SK-N-SH (cell line): ENCODE data around the gene CORO6. TPM values are rescaled to one million over a fixed set of nuclear protein-coding genes. Genes with fewer than 3 reads are reported as not detected.

ENCODE experiments used
- CTCF ChIA-PET: fragments of 300-600, 350-600 bp; formaldehyde crosslinking; extraction: SDS; loops from one replicate; lab custom pipeline; 2021; lab: Yijun Ruan, JAX
- POLR2A ChIA-PET: fragments of 350-600 bp; sonication (Branson Sonifier 250); formaldehyde crosslinking; extraction: SDS; loops from one replicate; lab custom pipeline; 2020; ENCODE audit warnings: antibody characterized with exemption, inconsistent platforms; lab: Yijun Ruan, JAX
- DNase-seq: peaks from one replicate; pipeline ENCODE4 v3.0.0; 2012
- H2AFZ ChIP-seq: fragments of 200-600 bp; sonication (generic); 2 replicates; pipeline ENCODE4 v1.8.1; 2016; ENCODE audit warnings: antibody characterized with exemption, mild to moderate bottlenecking, low read depth
- H3F3A ChIP-seq: fragments of 200-600 bp; sonication (generic); replicated peaks from 2 replicates; pipeline ENCODE3; 2016; ENCODE audit warnings: antibody characterized with exemption, mild to moderate bottlenecking; ENCODE audit not compliant: insufficient read depth
- H3K27ac ChIP-seq, 2 experiments: fragments of 200-500 bp in 1 of 2; fragments of 200-600 bp in 1 of 2; sonication (Bioruptor generic) in 1 of 2; sonication (generic), shearing (Covaris generic) in 1 of 2; 2 replicates each; pipeline versions ENCODE4 v1.5.1 to v1.6.1; 2014 to 2016; ENCODE audit warnings: low read depth in 2 of 2, inconsistent platforms in 1 of 2, low read length in 1 of 2, mild to moderate bottlenecking in 1 of 2, mixed read lengths in 1 of 2
- H3K27me3 ChIP-seq: fragments of 200-600 bp; sonication (generic), shearing (Covaris generic); 2 replicates; pipeline ENCODE4 v1.6.1; 2016; ENCODE audit warnings: mixed run types; ENCODE audit not compliant: insufficient read depth
- H3K36me3 ChIP-seq, 2 experiments: fragments of 200-500 bp in 1 of 2; fragments of 200-600 bp in 1 of 2; sonication (Bioruptor generic) in 1 of 2; sonication (generic) in 1 of 2; replicated peaks in 1 of 2; 2 replicates each; pipeline versions ENCODE3 to v1.5.1; 2014 to 2016; ENCODE audit warnings: low read length in 1 of 2, mild to moderate bottlenecking in 1 of 2; ENCODE audit not compliant: insufficient read depth in 2 of 2, control insufficient read depth in 1 of 2
- H3K4me1 ChIP-seq, 2 experiments: fragments of 200-500 bp in 1 of 2; fragments of 200-600 bp in 1 of 2; sonication (Bioruptor generic) in 1 of 2; sonication (generic), shearing (Covaris generic) in 1 of 2; 2 replicates each; pipeline versions ENCODE4 v1.5.1 to v1.6.1; 2014 to 2016; ENCODE audit warnings: low read depth in 1 of 2, low read length in 1 of 2, mixed run types in 1 of 2; ENCODE audit not compliant: insufficient read depth in 2 of 2, control insufficient read depth in 1 of 2
- H3K4me2 ChIP-seq: fragments of 200-600 bp; sonication (generic), shearing (Covaris generic); 2 replicates; pipeline ENCODE4 v1.6.1; 2017; ENCODE audit warnings: mixed run types
- H3K4me3 ChIP-seq, 2 experiments: fragments of 200-500 bp in 1 of 2; fragments of 200-600 bp in 1 of 2; sonication (Bioruptor generic) in 1 of 2; sonication (generic), shearing (Covaris generic) in 1 of 2; 2 replicates each; pipeline versions ENCODE4 v1.5.1 to v1.8.1; 2014 to 2016; ENCODE audit warnings: low read depth in 2 of 2, inconsistent platforms in 1 of 2, low read length in 1 of 2, mild to moderate bottlenecking in 1 of 2, mixed read lengths in 1 of 2, moderate library complexity in 1 of 2
- H3K79me2 ChIP-seq: fragments of 200-600 bp; sonication (generic); 2 replicates; pipeline ENCODE4 v1.8.1; 2017; ENCODE audit warnings: mild to moderate bottlenecking; ENCODE audit not compliant: insufficient read depth
- H3K9ac ChIP-seq: fragments of 200-600 bp; sonication (generic); 2 replicates; pipeline ENCODE4 v1.6.1; 2017; ENCODE audit warnings: mixed run types
- H3K9me2 ChIP-seq: fragments of 200-600 bp; sonication (generic); 2 replicates; pipeline ENCODE4 v1.6.1; 2017; ENCODE audit warnings: mixed run types
- H3K9me3 ChIP-seq: fragments of 200-600 bp; sonication (generic); 2 replicates; pipeline ENCODE4 v1.6.1; 2017; ENCODE audit warnings: mixed run types, mild to moderate bottlenecking, moderate library complexity
- H4K20me1 ChIP-seq: fragments of 200-600 bp; sonication (generic); 2 replicates; pipeline ENCODE4 v1.6.1; 2017; ENCODE audit warnings: mild to moderate bottlenecking, mixed run types; ENCODE audit not compliant: insufficient read depth
- CHD2 ChIP-seq: fragments of 150-350 bp; IDR thresholded peaks from 2 replicates; pipeline ENCODE4 v1.6.1; 2018; ENCODE audit warnings: low read length; ENCODE audit not compliant: partially characterized antibody
- ELF1 ChIP-seq: IDR thresholded peaks from 2 replicates; pipeline ENCODE4 v1.4.0; 2012
- EP300 ChIP-seq, 2 experiments: IDR thresholded peaks; 2 replicates each; pipeline versions ENCODE4 v1.4.0 to v1.6.1; 2012; ENCODE audit warnings: borderline replicate concordance in 1 of 2, low read depth in 1 of 2, low read length in 1 of 2
- EZH2phosphoT487 ChIP-seq: fragments of 200-600 bp; sonication (generic); IDR thresholded peaks from 2 replicates; pipeline ENCODE4 v1.6.1; 2017; ENCODE audit warnings: low read depth, mixed run types, mild to moderate bottlenecking, antibody characterized with exemption, moderate library complexity, borderline replicate concordance
- FOSL2 ChIP-seq: IDR thresholded peaks from 2 replicates; pipeline ENCODE4 v1.4.0; 2012; ENCODE audit warnings: low read depth, mild to moderate bottlenecking, moderate library complexity, borderline replicate concordance
- FOXJ3 ChIP-seq: sonication (generic); formaldehyde crosslinking; IDR thresholded peaks from 2 replicates; pipeline ENCODE4 v1.5.1; 2020; ENCODE audit warnings: mild to moderate bottlenecking, missing genetic modification reagents
- GABPA ChIP-seq: IDR thresholded peaks from 2 replicates; pipeline ENCODE4 v1.4.0; 2012; ENCODE audit warnings: low read depth, mild to moderate bottlenecking
- JUND ChIP-seq: IDR thresholded peaks from 2 replicates; pipeline ENCODE4 v1.4.0; 2012
- MXI1 ChIP-seq: IDR thresholded peaks from 2 replicates; pipeline ENCODE4 v1.6.1; 2012; ENCODE audit warnings: mild to moderate bottlenecking, low read depth, low read length, improper control_type of control experiment
- NFIC ChIP-seq: IDR thresholded peaks from 2 replicates; pipeline ENCODE4 v1.4.0; 2012; ENCODE audit warnings: borderline replicate concordance
- NRF1 ChIP-seq: IDR thresholded peaks from 2 replicates; pipeline ENCODE4 v1.6.1; 2012; ENCODE audit warnings: low read depth, mild to moderate bottlenecking, low read length
- POLR2AphosphoS5 ChIP-seq: IDR thresholded peaks from 2 replicates; pipeline ENCODE4 v1.6.1; 2012; ENCODE audit warnings: low read depth, low read length
- RAD21 ChIP-seq: IDR thresholded peaks from 2 replicates; pipeline ENCODE4 v1.6.1; 2012; ENCODE audit warnings: mild to moderate bottlenecking, low read length
- RCOR1 ChIP-seq: fragments of 150-350 bp; IDR thresholded peaks from 2 replicates; pipeline ENCODE4 v1.6.1; 2017; ENCODE audit warnings: antibody characterized with exemption, low read length
- RFX5 ChIP-seq: IDR thresholded peaks from 2 replicates; pipeline ENCODE4 v1.6.1; 2012; ENCODE audit warnings: mild to moderate bottlenecking, improper control_type of control experiment, low read length
- RXRA ChIP-seq: IDR thresholded peaks from 2 replicates; pipeline ENCODE4 v1.4.0; 2012; ENCODE audit warnings: low read depth, mild to moderate bottlenecking, borderline replicate concordance
- SIN3A ChIP-seq: IDR thresholded peaks from 2 replicates; pipeline ENCODE4 v1.6.1; 2012; ENCODE audit warnings: low read depth, mild to moderate bottlenecking, low read length, moderate library complexity, borderline replicate concordance
- TAF1 ChIP-seq: IDR thresholded peaks from 2 replicates; pipeline ENCODE4 v1.6.1; 2012; ENCODE audit warnings: low read depth, mild to moderate bottlenecking, low read length, moderate library complexity, borderline replicate concordance
- TCF12 ChIP-seq: IDR thresholded peaks from 2 replicates; pipeline ENCODE4 v1.4.0; 2012
- YY1 ChIP-seq: IDR thresholded peaks from 2 replicates; pipeline ENCODE4 v1.4.0; 2012; ENCODE audit warnings: low read depth, mild to moderate bottlenecking
- WGBS: methylation state at CpG from one replicate; pipeline ENCODE4 v1.1.6; 2017; ENCODE audit warnings: low lambda C conversion rate; 5-methylcytosine and 5-hydroxymethylcytosine counted together
- polyA plus RNA-seq, 3 experiments: library from polyadenylated mRNA; depleted of rRNA; stranded (reverse); fragments of >200 nt; gene quantifications; 2 replicates each; pipeline ENCODE4 v1.2.3, GENCODE V29; 2012
- TF ChIP-seq, protein P1 (sequence below): IDR thresholded peaks from 2 replicates; pipeline ENCODE4 v1.4.0; 2012; ENCODE audit warnings: low read depth, borderline replicate concordance
- TF ChIP-seq, protein P2 (sequence below): IDR thresholded peaks from 2 replicates; pipeline ENCODE4 v1.6.1; 2012; ENCODE audit warnings: mild to moderate bottlenecking, low read depth, low read length, moderate library complexity
- TF ChIP-seq, protein P3 (sequence below): IDR thresholded peaks from 2 replicates; pipeline ENCODE4 v1.4.0; 2012; ENCODE audit warnings: low read depth
- TF ChIP-seq, protein P4 (sequence below): IDR thresholded peaks from 2 replicates; pipeline ENCODE4 v1.4.0; 2012; ENCODE audit warnings: low read depth, borderline replicate concordance
- TF ChIP-seq, protein P5 (sequence below): fragments of 150-350 bp; IDR thresholded peaks from 2 replicates; pipeline ENCODE4 v1.6.1; 2017; ENCODE audit warnings: antibody characterized with exemption, low read length, low read depth, borderline replicate concordance

Gene CORO6
- polyA plus RNA-seq, 1 of the 3 experiments (the other 2 are of a cell fraction), result 18.4 TPM

DNA sequence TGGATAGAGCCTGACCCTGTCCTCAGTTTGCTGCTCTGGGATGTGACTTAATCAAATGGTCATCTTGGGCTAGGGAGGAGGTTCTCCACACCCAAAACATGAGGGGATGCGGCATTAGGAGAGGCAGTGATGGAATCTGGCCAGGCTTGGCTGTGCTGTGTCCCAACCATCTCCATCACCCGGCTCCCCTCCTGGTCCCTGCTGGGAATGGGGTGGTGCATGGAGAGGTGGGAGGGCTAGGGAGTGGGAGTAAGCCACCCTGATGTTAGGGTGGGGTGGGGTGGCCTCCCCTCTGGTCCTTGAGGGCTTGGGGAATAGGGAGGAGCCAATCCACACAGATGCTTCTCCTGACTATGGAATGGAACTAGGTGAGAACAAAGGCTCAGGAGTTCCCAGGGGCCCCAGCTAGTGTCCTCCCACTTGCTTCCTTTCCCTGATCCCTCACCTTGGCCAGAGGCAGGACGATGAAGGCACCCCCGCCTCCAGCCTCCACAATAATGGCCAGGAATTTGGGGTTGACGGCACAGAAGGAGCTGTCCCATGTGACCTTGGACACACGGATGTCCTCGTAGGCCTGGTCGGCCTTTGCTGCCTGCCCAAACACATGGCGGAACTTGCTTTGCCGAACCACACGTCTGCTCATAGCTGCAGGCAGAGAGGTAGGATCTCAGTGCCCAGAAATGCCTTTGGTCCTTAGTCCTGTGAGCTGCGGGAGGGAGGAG lies 1.8 kb downstream of the CORO6 start (continued):
- TF ChIP-seq, protein P1, sequence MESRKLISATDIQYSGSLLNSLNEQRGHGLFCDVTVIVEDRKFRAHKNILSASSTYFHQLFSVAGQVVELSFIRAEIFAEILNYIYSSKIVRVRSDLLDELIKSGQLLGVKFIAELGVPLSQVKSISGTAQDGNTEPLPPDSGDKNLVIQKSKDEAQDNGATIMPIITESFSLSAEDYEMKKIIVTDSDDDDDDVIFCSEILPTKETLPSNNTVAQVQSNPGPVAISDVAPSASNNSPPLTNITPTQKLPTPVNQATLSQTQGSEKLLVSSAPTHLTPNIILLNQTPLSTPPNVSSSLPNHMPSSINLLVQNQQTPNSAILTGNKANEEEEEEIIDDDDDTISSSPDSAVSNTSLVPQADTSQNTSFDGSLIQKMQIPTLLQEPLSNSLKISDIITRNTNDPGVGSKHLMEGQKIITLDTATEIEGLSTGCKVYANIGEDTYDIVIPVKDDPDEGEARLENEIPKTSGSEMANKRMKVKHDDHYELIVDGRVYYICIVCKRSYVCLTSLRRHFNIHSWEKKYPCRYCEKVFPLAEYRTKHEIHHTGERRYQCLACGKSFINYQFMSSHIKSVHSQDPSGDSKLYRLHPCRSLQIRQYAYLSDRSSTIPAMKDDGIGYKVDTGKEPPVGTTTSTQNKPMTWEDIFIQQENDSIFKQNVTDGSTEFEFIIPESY, result no peak
- TF ChIP-seq JUND (no peak), TAF1 (no peak), RFX5 (no peak), TCF12 (no peak), NFIC (no peak), EZH2phosphoT487 (no peak), CHD2 (no peak), EP300 (IDR thresholded peaks at IDR 0.05; ENCODE audit: borderline replicate concordance in 1 of 2, low read depth in 1 of 2, low read length in 1 of 2) (no peak)
- TF ChIP-seq, protein P2, sequence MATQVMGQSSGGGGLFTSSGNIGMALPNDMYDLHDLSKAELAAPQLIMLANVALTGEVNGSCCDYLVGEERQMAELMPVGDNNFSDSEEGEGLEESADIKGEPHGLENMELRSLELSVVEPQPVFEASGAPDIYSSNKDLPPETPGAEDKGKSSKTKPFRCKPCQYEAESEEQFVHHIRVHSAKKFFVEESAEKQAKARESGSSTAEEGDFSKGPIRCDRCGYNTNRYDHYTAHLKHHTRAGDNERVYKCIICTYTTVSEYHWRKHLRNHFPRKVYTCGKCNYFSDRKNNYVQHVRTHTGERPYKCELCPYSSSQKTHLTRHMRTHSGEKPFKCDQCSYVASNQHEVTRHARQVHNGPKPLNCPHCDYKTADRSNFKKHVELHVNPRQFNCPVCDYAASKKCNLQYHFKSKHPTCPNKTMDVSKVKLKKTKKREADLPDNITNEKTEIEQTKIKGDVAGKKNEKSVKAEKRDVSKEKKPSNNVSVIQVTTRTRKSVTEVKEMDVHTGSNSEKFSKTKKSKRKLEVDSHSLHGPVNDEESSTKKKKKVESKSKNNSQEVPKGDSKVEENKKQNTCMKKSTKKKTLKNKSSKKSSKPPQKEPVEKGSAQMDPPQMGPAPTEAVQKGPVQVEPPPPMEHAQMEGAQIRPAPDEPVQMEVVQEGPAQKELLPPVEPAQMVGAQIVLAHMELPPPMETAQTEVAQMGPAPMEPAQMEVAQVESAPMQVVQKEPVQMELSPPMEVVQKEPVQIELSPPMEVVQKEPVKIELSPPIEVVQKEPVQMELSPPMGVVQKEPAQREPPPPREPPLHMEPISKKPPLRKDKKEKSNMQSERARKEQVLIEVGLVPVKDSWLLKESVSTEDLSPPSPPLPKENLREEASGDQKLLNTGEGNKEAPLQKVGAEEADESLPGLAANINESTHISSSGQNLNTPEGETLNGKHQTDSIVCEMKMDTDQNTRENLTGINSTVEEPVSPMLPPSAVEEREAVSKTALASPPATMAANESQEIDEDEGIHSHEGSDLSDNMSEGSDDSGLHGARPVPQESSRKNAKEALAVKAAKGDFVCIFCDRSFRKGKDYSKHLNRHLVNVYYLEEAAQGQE, result no peak
- TF ChIP-seq, all 33 proteins: peak for 0

DNA sequence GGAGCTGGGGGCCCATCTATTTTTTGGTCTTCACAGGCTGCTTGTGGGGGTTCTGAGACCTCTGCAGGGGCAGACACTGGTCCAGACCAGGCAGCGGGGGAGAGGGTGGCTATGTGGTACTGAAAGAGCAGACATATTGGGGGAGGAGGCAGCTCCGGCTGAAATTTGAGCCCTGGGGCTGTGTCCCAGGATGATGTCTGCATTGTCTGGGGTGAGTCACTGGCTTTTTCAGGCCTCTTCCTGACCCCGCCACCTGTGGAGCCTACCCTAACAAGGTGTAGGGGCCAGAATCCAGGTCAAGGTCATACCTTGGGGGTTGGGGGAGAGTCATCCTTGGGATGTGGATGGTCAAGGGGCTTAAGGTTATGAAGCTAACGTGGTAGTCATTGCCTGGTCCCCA lies 2.4 kb downstream of the CORO6 start:
- H3K4me2 ChIP-seq, result no peak overlapping the region
- H3K27ac ChIP-seq, result peak overlapping the region in 1 of 2 experiments; percentile 79; a peak in 1 of 4 replicates
- H3K9ac ChIP-seq, result no peak overlapping the region
- no peak for DNase-seq
- 70% methylated on average over 4 of the region's 4 CpGs for WGBS
- peaks cover 0 to 4% of the 10 kb centered on the region in 2 experiments for H3K36me3 ChIP-seq
- H3F3A ChIP-seq, result no peaks in the 10 kb centered on the region
- H3K9me2 ChIP-seq, result no peaks in the 10 kb centered on the region
- CTCF ChIA-PET, result interaction anchor here (0.8 to 2.5 kb wide), 8 partner anchors 19 to 313 kb away, joined by 3 to 12 read pairs (median 4); partner anchors contain the start of gene SSH2
- H3K4me1 ChIP-seq, result peaks cover 20 to 65% of the 10 kb centered on the region in 2 experiments
- H4K20me1 ChIP-seq, result no peaks in the 10 kb centered on the region
- no peak overlapping the region for H2AFZ ChIP-seq
- H3K79me2 ChIP-seq, result no peaks in the 10 kb centered on the region
- no peaks in the 10 kb centered on the region for H3K27me3 ChIP-seq
- no peak overlapping the region; a peak in 1 of 4 replicates for H3K4me3 ChIP-seq
- POLR2A ChIA-PET, result no interaction called here
- no peaks in the 10 kb centered on the region for H3K9me3 ChIP-seq
- TF ChIP-seq ELF1 (no peak), JUND (no peak; the same call in 1 of the 2 replicates), POLR2AphosphoS5 (no peak), MXI1 (no peak), GABPA (no peak), YY1 (peak; percentile 53; the same call in 1 of the 2 replicates), RXRA (peak; percentile 48; the same call in 1 of the 2 replicates), FOXJ3 (CRISPR knock-in tag) (no peak), NRF1 (no peak), NFIC (no peak), SIN3A (no peak), RAD21 (no peak), RFX5 (no peak), CHD2 (no peak), EZH2phosphoT487 (no peak), RCOR1 (no peak), FOSL2 (peak; percentile 44; the same call in 1 of the 2 replicates)
- TF ChIP-seq, protein P3, sequence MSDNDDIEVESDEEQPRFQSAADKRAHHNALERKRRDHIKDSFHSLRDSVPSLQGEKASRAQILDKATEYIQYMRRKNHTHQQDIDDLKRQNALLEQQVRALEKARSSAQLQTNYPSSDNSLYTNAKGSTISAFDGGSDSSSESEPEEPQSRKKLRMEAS, result no peak
- TF ChIP-seq, protein P4, sequence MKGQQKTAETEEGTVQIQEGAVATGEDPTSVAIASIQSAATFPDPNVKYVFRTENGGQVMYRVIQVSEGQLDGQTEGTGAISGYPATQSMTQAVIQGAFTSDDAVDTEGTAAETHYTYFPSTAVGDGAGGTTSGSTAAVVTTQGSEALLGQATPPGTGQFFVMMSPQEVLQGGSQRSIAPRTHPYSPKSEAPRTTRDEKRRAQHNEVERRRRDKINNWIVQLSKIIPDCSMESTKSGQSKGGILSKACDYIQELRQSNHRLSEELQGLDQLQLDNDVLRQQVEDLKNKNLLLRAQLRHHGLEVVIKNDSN, result no peak
- TF ChIP-seq, protein P5, sequence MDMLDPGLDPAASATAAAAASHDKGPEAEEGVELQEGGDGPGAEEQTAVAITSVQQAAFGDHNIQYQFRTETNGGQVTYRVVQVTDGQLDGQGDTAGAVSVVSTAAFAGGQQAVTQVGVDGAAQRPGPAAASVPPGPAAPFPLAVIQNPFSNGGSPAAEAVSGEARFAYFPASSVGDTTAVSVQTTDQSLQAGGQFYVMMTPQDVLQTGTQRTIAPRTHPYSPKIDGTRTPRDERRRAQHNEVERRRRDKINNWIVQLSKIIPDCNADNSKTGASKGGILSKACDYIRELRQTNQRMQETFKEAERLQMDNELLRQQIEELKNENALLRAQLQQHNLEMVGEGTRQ, result no peak
